GM12873 (cell line): ENCODE results near the gene ACOXL.

Experiments
- TF ChIP-seq, protein P1 (sequence below): IDR thresholded peaks from 2 replicates; pipeline ENCODE4 v1.5.1; 2012; ENCODE audit warnings: low read depth, mild to moderate bottlenecking, moderate library complexity, low read length, control low read depth; ENCODE audit not compliant: insufficient read depth; ENCODE audit errors: missing control alignments

The ACOXL gene

DNA sequence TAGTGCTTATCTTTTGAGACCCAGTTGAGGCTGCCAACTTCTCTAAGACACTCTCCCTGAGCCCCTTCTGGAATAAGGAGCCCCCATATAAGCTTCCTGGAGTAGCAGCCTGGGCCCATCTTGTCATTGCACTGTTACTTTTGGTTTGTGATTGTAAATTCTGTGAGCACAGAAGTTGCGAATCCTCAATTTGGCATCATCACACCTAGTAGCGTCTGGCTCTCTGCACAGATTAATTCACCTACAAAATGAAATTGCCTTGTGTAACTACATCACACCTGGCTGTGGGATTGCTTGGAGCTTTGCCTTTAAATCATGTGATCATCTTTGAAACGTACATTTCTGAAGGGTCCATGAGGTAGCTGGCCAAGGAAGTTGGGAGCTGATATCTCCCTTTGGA, 195.2 kb downstream of the ACOXL start:
- TF ChIP-seq, protein P1, sequence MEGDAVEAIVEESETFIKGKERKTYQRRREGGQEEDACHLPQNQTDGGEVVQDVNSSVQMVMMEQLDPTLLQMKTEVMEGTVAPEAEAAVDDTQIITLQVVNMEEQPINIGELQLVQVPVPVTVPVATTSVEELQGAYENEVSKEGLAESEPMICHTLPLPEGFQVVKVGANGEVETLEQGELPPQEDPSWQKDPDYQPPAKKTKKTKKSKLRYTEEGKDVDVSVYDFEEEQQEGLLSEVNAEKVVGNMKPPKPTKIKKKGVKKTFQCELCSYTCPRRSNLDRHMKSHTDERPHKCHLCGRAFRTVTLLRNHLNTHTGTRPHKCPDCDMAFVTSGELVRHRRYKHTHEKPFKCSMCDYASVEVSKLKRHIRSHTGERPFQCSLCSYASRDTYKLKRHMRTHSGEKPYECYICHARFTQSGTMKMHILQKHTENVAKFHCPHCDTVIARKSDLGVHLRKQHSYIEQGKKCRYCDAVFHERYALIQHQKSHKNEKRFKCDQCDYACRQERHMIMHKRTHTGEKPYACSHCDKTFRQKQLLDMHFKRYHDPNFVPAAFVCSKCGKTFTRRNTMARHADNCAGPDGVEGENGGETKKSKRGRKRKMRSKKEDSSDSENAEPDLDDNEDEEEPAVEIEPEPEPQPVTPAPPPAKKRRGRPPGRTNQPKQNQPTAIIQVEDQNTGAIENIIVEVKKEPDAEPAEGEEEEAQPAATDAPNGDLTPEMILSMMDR, result no peak

DNA sequence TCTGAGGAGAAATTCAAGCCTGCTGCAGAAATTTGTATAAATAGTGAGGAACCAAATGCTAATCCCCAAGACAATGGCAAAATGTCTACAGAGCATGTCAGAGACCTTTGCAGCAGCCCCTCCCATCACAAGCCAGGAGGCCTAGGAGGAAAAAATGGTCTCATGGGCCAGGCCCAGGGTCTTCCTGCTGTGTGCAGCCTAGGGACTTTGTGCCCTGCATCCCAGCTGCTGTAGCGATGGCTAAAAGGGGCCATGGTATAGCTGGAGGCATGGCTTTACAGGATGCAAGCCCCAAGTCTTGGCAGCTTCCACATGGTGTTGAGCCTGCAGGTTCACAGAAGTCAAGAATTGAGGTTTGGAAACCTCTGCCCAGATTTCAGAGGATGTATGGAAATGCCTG, 197.2 kb downstream of the ACOXL start:
- TF ChIP-seq, protein P1, result no peak

DNA sequence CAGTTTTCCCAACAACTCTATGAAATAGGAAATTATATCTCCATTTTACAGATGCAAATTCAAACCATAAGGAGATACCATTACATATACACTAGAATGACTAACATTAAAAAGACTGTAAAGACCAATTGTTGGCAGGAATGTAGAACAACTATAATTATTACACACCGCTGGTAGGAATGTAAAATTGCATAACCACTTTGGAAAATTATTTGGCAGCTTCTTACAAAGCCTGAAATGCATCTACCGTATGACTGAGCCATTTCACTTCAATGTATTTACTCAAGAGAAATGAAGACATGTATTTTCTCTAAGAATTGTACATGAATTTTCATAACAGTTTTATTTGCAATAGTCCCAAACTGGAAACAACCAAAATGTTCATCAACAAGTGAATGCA, 199.3 kb downstream of the ACOXL start:
- TF ChIP-seq, protein P1, result no peak

DNA sequence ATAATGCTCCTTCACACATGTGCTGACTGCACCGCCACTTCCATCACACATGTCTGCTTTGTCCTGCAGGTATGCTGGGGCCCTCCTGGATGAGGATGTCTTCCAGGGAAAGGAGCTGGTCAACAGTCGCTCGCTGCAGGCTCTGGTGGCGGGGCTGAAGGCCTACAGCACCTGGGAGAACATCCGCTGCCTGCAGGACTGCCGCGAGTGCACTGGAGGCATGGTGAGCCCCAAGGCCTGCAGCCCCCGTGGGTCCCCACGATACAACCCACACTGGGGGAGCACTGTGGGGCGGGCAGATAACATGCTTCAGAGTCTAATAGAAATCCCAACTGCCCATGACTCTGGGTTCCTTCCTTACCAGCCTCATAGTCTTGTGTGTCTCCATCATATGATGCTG, 201.0 kb downstream of the ACOXL start:
- TF ChIP-seq, protein P1, result no peak

DNA sequence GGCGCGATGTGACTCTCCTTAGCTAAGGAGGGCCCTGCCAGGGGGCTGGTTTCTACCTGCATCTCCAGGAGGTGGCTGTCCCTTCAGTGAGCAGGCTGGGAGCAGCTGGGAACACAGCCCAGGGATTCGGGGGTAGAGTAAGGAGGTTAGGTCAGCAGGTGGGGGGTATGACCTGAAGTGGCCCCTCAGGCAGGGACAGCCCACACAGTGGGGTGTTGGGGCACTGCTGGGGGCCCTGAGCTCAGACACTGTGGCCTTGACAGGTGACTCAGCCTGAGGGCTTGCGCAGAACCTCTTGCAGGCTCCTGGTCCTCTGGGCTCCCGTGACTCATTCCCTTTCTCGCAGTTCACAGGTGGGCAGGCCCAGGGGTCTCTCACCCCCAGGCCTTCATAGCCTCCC, 202.6 kb downstream of the ACOXL start:
- TF ChIP-seq, protein P1, result no peak

DNA sequence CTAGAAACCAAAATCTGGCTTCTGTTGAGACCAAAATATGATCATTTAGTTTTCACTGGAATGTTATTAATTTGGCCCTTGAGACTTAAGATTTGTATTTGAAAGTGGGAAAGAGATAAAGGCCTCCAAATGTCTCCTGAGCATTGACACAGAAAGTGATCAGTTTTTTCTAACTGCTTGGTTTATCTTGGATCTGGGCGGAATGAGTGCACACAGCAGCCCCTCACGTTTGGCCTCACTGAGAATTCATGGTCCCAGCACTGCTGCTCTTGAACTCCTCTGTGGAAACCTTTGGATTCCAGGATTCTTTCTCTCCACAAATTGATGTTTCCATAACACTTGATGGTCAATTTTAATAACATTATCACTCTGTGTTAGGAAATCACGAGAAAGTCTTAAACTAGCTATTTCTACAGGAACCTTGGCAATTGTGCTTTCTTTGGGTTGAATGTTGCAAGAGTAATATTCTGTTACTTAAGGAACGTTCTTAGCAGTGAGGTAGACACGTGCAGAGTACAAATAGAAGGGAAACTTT, 208.1 kb downstream of the ACOXL start:
- TF ChIP-seq, protein P1, result no peak

DNA sequence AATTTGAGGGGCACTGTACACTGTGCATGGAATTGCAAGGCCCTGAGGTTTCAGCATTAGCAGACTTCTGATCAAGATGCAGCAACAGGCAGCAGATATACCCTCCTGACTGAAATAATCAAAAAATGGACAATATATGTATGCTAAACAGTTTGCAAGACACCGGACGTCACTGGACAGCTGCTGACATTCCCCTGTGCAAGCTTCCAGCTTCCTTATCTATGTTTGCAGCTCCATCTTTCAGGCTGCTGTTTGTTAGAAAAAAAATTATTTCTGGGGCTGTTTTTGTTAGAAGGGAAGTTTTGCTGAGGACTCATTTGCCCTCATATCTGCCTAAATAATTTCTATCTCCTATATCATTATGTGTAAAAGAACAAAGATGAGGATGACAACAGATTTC, 208.9 kb downstream of the ACOXL start:
- TF ChIP-seq, protein P1, result no peak
